ENCODE results near the gene STAT3. TPM values are rescaled to one million over a fixed set of nuclear protein-coding genes. Genes with fewer than 3 reads are reported as not detected.
"Not testable (repeated sequence)": the region's sequence is repeated elsewhere in the genome, so short reads cannot be mapped to it uniquely, and the experiment has no call there.

The STAT3 gene
- total and polyA plus RNA-seq, 7 donors = 43.8 to 230 (median 129) TPM

DNA sequence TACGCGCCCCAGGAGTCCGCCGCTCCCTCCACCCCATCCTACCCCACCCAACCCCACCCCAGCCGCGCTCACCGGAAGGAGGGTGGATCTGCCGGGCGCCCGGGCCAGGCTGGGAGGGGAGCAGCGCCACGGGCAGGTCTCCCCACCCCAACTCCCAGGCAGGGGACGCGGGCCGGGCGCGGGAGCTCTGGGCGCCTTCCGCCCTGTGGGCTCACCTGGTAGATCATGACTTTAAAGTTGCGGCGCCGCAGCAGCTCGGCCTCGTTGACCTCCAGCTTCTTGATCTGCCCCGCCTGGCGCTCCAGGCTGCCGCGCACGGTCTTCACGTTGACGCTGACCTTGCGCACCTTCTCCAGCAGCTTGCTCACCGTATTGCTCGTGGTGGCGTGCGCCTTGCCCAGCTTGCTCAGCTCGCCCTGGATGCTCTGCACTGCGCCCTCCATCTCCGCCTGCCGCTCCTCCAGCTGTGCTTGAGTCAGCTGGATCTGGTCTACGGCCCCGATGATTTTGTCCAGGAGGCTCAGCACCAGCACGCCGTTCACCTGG, 34.2 kb upstream of the STAT3 start:
- Histone ChIP-seq H3K4me1 (peaks cover 0 to 50% (median 45%) of the 10 kb centered on the region in 4 donors), H3K27ac (peak overlapping the region; percentile 98 to 100 (median 98)), H3K4me3 (peak overlapping the region; percentile 72 to 98 (median 93)), H3K27me3 (no peaks in the 10 kb centered on the region), H3K36me3 (no peaks in the 10 kb centered on the region), H3K9me3 (no peaks in the 10 kb centered on the region)
- peak; percentile 77 for DNase-seq
- intact Hi-C loops (cut with DNase I) = loop anchor here (2.0 kb wide), 1 partner anchor 34 kb away; no protein-coding TSS in a partner anchor
- WGBS, 2 donors = 1% methylated on average over 44 of the region's 44 CpGs
- TF ChIP-seq POLR2A (IDR thresholded peaks at IDR 0.05) = no peak
- TF ChIP-seq, protein P1, sequence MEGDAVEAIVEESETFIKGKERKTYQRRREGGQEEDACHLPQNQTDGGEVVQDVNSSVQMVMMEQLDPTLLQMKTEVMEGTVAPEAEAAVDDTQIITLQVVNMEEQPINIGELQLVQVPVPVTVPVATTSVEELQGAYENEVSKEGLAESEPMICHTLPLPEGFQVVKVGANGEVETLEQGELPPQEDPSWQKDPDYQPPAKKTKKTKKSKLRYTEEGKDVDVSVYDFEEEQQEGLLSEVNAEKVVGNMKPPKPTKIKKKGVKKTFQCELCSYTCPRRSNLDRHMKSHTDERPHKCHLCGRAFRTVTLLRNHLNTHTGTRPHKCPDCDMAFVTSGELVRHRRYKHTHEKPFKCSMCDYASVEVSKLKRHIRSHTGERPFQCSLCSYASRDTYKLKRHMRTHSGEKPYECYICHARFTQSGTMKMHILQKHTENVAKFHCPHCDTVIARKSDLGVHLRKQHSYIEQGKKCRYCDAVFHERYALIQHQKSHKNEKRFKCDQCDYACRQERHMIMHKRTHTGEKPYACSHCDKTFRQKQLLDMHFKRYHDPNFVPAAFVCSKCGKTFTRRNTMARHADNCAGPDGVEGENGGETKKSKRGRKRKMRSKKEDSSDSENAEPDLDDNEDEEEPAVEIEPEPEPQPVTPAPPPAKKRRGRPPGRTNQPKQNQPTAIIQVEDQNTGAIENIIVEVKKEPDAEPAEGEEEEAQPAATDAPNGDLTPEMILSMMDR (IDR thresholded peaks at IDR 0.05) = no peak
- TF ChIP-seq POLR2AphosphoS5 (IDR thresholded peaks at IDR 0.05) = no peak
- TF ChIP-seq EP300 (IDR thresholded peaks at IDR 0.05) = no peak

GRCh38 chr17:42421507-42422338, 33.5 kb upstream of the STAT3 start:
- Histone ChIP-seq H3K27ac (peak overlapping the region; percentile 98 to 100 (median 98)), H3K36me3 (no peaks in the 10 kb centered on the region), H3K4me3 (peak overlapping the region; percentile 72 to 98 (median 93)), H3K9me3 (no peaks in the 10 kb centered on the region), H3K27me3 (no peaks in the 10 kb centered on the region), H3K4me1 (peaks cover 0 to 58% (median 53%) of the 10 kb centered on the region in 4 donors)
- DNase-seq = peak; percentile 82
- WGBS, 2 donors = 7 to 10% methylated on average over 59 of the region's 59 CpGs
- intact Hi-C loops (cut with DNase I) = loop anchor here (2.0 kb wide), 2 partner anchors 35 to 97 kb away; no protein-coding TSS in a partner anchor
- TF ChIP-seq EP300 (IDR thresholded peaks at IDR 0.05) = no peak
- TF ChIP-seq POLR2A (IDR thresholded peaks at IDR 0.05) = peak in 1 of 2 donors; percentile 9
- peak in 3 of 4 donors; percentile 32 to 58 (median 46) for TF ChIP-seq POLR2AphosphoS5 (IDR thresholded peaks at IDR 0.05)

GRCh38 chr17:42421136-42421506, 32.9 kb upstream of the STAT3 start:
- no peaks in the 10 kb centered on the region for H3K27me3 ChIP-seq
- H3K36me3 ChIP-seq = no peaks in the 10 kb centered on the region
- no peak for DNase-seq
- WGBS, 2 donors = 41 to 61% methylated on average over 6 of the region's 6 CpGs
- TF ChIP-seq POLR2A (IDR thresholded peaks at IDR 0.05) (no peak), POLR2AphosphoS5 (IDR thresholded peaks at IDR 0.05) (no peak)
- TF ChIP-seq, protein P1 (IDR thresholded peaks at IDR 0.05) = no peak
- intact Hi-C loops (cut with DNase I) = loop anchor here (2.0 kb wide), 1 partner anchor 98 kb away; no protein-coding TSS in a partner anchor
- H3K27ac ChIP-seq = peak overlapping the region; percentile 98 to 100 (median 98)
- H3K4me3 ChIP-seq = peak overlapping the region; percentile 72 to 98 (median 93)
- peaks cover 0 to 61% (median 59%) of the 10 kb centered on the region in 4 donors for H3K4me1 ChIP-seq
- H3K9me3 ChIP-seq = no peaks in the 10 kb centered on the region

DNA sequence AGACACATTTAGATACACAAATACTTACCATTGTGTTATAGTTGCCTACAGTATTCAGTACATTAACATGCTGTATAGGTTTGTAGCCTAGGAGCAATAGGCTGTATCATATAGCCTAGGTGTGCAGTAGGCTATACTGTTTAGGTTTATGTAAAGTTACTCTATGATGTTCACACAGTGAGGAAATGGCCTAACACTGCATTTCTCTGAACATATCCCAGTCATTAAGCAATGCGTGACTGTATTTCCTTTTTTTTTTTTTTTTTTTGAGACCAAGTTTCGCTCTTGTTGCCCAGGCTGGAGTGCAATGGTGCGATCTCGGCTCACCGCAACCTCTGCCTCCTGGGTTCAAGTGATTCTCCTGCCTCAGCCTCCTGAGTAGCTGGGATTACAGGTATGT, 29.7 kb upstream of the STAT3 start:
- WGBS, 2 donors = 83 to 92% methylated on average over 5 of the region's 5 CpGs
- peaks cover 0 to 83% (median 82%) of the 10 kb centered on the region in 4 donors for H3K4me1 ChIP-seq
- intact Hi-C loops (cut with DNase I); H3K4me3 ChIP-seq; H3K36me3 ChIP-seq; H3K27me3 ChIP-seq; DNase-seq; H3K9me3 ChIP-seq: not testable (repeated sequence)
- peak overlapping the region; percentile 98 to 100 (median 98) for H3K27ac ChIP-seq

DNA sequence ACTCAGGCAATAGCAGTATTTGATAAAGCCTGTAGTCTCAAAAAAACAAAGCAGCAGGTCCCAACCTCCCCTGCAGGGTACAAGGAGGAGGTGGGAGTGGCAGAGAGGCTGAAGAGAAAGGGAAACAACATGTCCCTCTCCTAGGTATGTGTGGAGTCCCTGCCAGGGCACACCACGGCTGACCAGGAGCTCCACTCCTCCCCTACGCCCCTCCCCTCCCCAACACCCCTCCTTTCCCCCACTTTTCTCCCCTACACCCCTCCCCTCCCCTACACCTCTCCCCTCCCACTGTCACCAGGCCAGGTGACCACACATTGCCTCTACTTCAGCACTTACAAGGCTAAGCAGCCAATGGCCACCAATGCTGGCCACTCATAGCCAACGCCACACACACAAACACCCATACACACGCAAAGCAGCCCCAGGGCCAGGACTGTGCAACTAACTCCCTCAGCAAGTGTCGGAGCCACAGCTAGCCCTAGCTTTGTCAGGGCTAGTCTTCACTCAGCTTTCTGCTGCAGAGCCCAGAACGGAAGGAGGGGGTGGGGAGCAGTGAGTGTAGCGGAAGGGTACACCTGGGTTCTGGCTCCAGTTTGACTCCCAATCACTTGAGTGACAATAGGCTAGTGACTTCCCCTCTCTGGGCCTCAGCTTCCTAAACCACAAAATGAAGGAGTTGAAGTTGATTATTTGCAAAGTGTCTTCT, 26.6 kb upstream of the STAT3 start:
- intact Hi-C loops (cut with DNase I) = no loop called here
- Histone ChIP-seq H3K27me3 (no peaks in the 10 kb centered on the region), H3K36me3 (no peaks in the 10 kb centered on the region), H3K4me3 (peak overlapping the region in 1 of 4 donors; percentile 3), H3K27ac (peak overlapping the region; percentile 84 to 100 (median 98)), H3K4me1 (peaks cover 0 to 100% (median 98%) of the 10 kb centered on the region in 4 donors), H3K9me3 (no peaks in the 10 kb centered on the region)
- WGBS, 2 donors = 52 to 82% methylated on average over 7 of the region's 7 CpGs
- DNase-seq = no peak
- TF ChIP-seq, protein P1 (IDR thresholded peaks at IDR 0.05) = no peak
- TF ChIP-seq POLR2A (IDR thresholded peaks at IDR 0.05) (no peak), EP300 (IDR thresholded peaks at IDR 0.05) (no peak), POLR2AphosphoS5 (IDR thresholded peaks at IDR 0.05) (no peak)

All from sigmoid colon (tissue), 7 donors.